GM21390 (cell line): ENCODE results near the gene SLC43A1.
"Not testable (repeated sequence)": the region's sequence is repeated elsewhere in the genome, so short reads cannot be mapped to it uniquely, and the experiment has no call there.

Experiments used
- ATAC-seq: cut with Tn5 transposase; IDR thresholded peaks from one replicate; pipeline ENCODE4 v1.9.1; 2021; ENCODE audit not compliant: unreplicated experiment

Gene SLC43A1

GRCh38 chr11:57515332-57516060 lies at the start of gene SLC43A1:
TSS of gene SLC43A1 (minus strand) at chr11:57515702. CDS start at chr11:57514111, 1,591 bp downstream.
- ATAC-seq: peak; percentile 44

GRCh38 chr11:57562596-57562995 lies 47.1 kb upstream of the SLC43A1 start:
- ATAC-seq: no peak

GRCh38 chr11:57560146-57560545 lies 44.6 kb upstream of the SLC43A1 start:
- no peak for ATAC-seq

- ATAC-seq: no peak
These were observed 40.5 kb upstream of the SLC43A1 start for GRCh38 chr11:57556041-57556440.

GRCh38 chr11:57555393-57555792 lies 39.9 kb upstream of the SLC43A1 start:
- ATAC-seq: no peak

GRCh38 chr11:57552479-57552878 lies 37.0 kb upstream of the SLC43A1 start:
- ATAC-seq: no peak

- no peak for ATAC-seq
These were observed 36.4 kb upstream of the SLC43A1 start for GRCh38 chr11:57551941-57552340.

GRCh38 chr11:57549983-57550382 lies 34.5 kb upstream of the SLC43A1 start:
- no peak for ATAC-seq

- peak; percentile 85 for ATAC-seq
These were observed 32.4 kb upstream of the SLC43A1 start for GRCh38 chr11:57547854-57548377.

GRCh38 chr11:57546869-57547475 lies 31.5 kb upstream of the SLC43A1 start:
- no peak for ATAC-seq

- no peak for ATAC-seq
These were observed 30.9 kb upstream of the SLC43A1 start for GRCh38 chr11:57546451-57546850.

GRCh38 chr11:57545883-57546282 lies 30.4 kb upstream of the SLC43A1 start:
- no peak for ATAC-seq

GRCh38 chr11:57544566-57544965 lies 29.1 kb upstream of the SLC43A1 start:
- no peak for ATAC-seq

GRCh38 chr11:57543593-57543992 lies 28.1 kb upstream of the SLC43A1 start:
- no peak for ATAC-seq

GRCh38 chr11:57542582-57542981 lies 27.1 kb upstream of the SLC43A1 start:
- ATAC-seq: no peak

GRCh38 chr11:57541169-57541568 lies 25.7 kb upstream of the SLC43A1 start:
- no peak for ATAC-seq

- ATAC-seq: no peak
These were observed 23.8 kb upstream of the SLC43A1 start for GRCh38 chr11:57539342-57539741.

GRCh38 chr11:57536947-57537619 lies 21.6 kb upstream of the SLC43A1 start, which contains the start of gene SMTNL1:
TSS of gene SMTNL1 (plus strand) at chr11:57537595. CDS start at chr11:57542643, 5,048 bp downstream.
- no peak for ATAC-seq

- not testable (repeated sequence) for ATAC-seq
These were observed 18.9 kb upstream of the SLC43A1 start for GRCh38 chr11:57534449-57534848.

GRCh38 chr11:57530596-57531507 lies 15.3 kb upstream of the SLC43A1 start, which contains the start of gene TIMM10:
TSS of gene TIMM10 (minus strand) at chr11:57530754. CDS start at chr11:57530189, 565 bp downstream.
- peak; percentile 98 for ATAC-seq

- no peak for ATAC-seq
These were observed 14.7 kb upstream of the SLC43A1 start for GRCh38 chr11:57530215-57530595.
